Measurements from ENCODE around the gene EYA4. TPM values are rescaled to one million over a fixed set of nuclear protein-coding genes. Genes with fewer than 3 reads are reported as not detected.

The EYA4 gene
- total and polyA plus RNA-seq, 8 donors = 0.03 to 16.3 (median 0.87) TPM; not detected in 1

DNA sequence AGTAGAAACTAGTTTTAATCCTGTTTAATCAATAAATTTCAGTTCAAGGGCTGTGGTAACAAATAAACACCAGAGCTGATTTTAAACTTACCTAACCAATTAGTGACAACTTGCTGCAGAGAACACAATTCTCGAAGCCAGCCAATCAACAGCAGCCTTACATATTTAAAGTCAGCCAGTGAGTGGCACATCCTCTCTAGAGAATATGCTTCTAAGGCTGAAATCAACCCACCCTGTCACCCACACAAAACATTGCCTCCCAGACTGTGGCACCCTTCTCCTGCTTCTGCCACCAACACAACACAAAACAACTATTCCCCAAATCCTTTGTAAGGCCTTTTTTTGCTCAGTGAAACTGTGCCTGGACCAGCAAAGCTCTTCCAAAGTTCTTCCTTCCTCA, 306.0 kb downstream of the EYA4 start:
- TF ChIP-seq POLR2AphosphoS5 (IDR thresholded peaks at IDR 0.05) = no peak
- TF ChIP-seq, protein P1, sequence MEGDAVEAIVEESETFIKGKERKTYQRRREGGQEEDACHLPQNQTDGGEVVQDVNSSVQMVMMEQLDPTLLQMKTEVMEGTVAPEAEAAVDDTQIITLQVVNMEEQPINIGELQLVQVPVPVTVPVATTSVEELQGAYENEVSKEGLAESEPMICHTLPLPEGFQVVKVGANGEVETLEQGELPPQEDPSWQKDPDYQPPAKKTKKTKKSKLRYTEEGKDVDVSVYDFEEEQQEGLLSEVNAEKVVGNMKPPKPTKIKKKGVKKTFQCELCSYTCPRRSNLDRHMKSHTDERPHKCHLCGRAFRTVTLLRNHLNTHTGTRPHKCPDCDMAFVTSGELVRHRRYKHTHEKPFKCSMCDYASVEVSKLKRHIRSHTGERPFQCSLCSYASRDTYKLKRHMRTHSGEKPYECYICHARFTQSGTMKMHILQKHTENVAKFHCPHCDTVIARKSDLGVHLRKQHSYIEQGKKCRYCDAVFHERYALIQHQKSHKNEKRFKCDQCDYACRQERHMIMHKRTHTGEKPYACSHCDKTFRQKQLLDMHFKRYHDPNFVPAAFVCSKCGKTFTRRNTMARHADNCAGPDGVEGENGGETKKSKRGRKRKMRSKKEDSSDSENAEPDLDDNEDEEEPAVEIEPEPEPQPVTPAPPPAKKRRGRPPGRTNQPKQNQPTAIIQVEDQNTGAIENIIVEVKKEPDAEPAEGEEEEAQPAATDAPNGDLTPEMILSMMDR (IDR thresholded peaks at IDR 0.05) = no peak
- no peak for TF ChIP-seq EP300 (IDR thresholded peaks at IDR 0.05)
- TF ChIP-seq POLR2A (IDR thresholded peaks at IDR 0.05) = no peak

DNA sequence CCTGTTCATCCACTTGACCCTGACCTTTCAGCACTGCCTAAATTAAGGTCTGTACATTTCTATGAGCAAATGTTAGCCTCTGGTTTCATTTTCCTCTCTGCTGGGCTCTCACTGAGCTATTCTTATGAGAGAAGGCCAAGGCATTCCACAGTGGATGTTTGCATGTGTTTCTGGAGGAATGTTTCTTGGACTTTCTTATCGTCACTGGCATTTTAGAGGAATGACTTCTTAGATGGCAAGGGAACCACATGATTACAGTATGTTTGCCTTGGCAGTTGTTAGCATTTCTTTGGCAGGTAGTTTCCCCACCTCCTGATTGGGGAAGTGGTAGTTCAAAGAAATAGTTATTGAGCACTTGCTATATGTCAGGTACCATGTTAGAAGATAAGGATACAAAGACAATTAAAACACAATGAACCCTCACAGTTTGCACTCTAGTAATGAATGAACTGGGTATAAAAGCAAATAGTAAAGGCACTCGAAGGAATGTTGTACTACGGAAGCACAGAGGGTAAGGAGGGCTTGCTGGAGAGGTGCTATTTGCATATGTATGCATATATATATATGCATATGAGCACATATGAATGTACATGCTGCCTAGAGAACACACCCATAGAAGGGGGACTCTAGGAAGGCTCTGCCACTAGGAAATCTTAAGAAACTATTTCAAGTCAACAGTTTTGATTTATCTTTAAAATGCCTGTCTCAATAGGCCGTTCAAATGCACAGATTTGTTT, 307.4 kb downstream of the EYA4 start:
- peak; percentile 55 to 87 (median 71) for TF ChIP-seq POLR2AphosphoS5 (IDR thresholded peaks at IDR 0.05)
- TF ChIP-seq, protein P1 (IDR thresholded peaks at IDR 0.05) = no peak
- TF ChIP-seq EP300 (IDR thresholded peaks at IDR 0.05) = no peak
- no peak for TF ChIP-seq POLR2A (IDR thresholded peaks at IDR 0.05)
- H3K27ac ChIP-seq = peak overlapping the region in 3 of 5 donors; percentile 21 to 58 (median 49)
- H3K36me3 ChIP-seq = no peaks in the 10 kb centered on the region
- no peak overlapping the region for H3K4me3 ChIP-seq
- H3K9me3 ChIP-seq = no peaks in the 10 kb centered on the region
- WGBS, 5 donors = 28 to 54% (median 33%) methylated on average over 4 of the region's 4 CpGs
- H3K27me3 ChIP-seq = no peaks in the 10 kb centered on the region
- DNase-seq = peak; percentile 58 to 60
- peaks cover 4 to 28% (median 20%) of the 10 kb centered on the region in 4 donors for H3K4me1 ChIP-seq
- intact Hi-C loops (cut with DNase I; ENCODE audit: low total_unique reads) = no loop called here

More for the DNA sequence above, 306.0 kb downstream of the EYA4 start:
- Histone ChIP-seq H3K4me3 (no peak overlapping the region), H3K27me3 (no peaks in the 10 kb centered on the region), H3K9me3 (no peaks in the 10 kb centered on the region), H3K27ac (no peak overlapping the region), H3K36me3 (no peaks in the 10 kb centered on the region), H3K4me1 (peaks cover 4 to 21% (median 18%) of the 10 kb centered on the region in 4 donors)
- WGBS, 5 donors = 83 to 93% (median 89%) methylated on average over 1 of the region's 1 CpG
- intact Hi-C loops (cut with DNase I; ENCODE audit: low total_unique reads) = no loop called here
- no peak for DNase-seq

DNA sequence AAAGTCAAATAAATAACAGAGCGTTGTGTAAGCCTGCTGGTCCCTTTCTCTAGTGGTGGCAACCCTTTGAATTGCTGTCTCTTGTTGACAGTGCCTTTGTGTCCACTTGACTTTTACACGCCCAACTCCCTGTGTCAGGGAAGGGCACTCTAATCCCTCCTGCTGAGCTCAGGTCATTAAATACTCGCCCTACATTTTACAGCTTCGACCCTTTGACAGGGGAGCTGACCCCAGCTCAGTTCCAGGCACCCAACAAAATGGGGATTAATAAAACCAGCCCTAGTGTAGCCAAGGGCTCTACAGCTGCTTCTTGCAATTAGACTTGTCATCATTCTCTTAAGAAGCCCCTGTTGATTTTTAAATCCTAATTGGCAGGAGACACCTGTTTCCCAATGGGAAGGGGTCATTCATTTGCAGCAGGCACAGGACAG, 308.2 kb downstream of the EYA4 start:
- Histone ChIP-seq H3K27me3 (no peaks in the 10 kb centered on the region), H3K36me3 (no peaks in the 10 kb centered on the region), H3K9me3 (no peaks in the 10 kb centered on the region), H3K4me3 (no peak overlapping the region), H3K4me1 (peaks cover 4 to 28% (median 20%) of the 10 kb centered on the region in 4 donors), H3K27ac (peak overlapping the region in 1 of 5 donors; percentile 1)
- TF ChIP-seq, protein P1 (IDR thresholded peaks at IDR 0.05) = no peak
- TF ChIP-seq POLR2A (IDR thresholded peaks at IDR 0.05) = no peak
- no peak for TF ChIP-seq POLR2AphosphoS5 (IDR thresholded peaks at IDR 0.05)
- TF ChIP-seq EP300 (IDR thresholded peaks at IDR 0.05) = no peak
- intact Hi-C loops (cut with DNase I; ENCODE audit: low total_unique reads) = no loop called here
- WGBS, 5 donors = 35 to 57% (median 48%) methylated on average over 4 of the region's 4 CpGs
- no peak for DNase-seq

DNA sequence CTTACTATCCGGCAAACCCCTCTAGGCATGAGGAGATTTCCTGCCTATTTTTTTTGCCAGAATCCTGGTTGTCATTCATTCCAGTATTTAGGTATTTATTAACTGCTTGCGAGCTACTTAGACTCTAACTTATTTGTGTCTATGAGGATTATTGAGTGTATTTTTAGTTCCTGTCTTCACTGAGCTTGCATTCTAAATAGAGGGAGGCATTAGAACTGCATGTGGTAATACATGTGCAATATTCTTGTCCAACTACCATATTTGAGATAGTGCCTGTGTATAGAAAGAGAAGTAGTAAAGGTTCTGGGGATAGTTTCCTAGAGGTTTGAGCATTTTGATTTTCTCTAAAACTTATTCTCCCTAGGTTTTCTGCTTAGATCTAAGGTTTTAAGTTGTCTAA, 308.9 kb downstream of the EYA4 start:
- intact Hi-C loops (cut with DNase I; ENCODE audit: low total_unique reads) = loop anchor here (10.0 kb wide), 1 partner anchor 365 kb away; no protein-coding TSS in a partner anchor
- no peaks in the 10 kb centered on the region for H3K9me3 ChIP-seq
- no peak overlapping the region for H3K27ac ChIP-seq
- no peaks in the 10 kb centered on the region for H3K27me3 ChIP-seq
- TF ChIP-seq, protein P1 (IDR thresholded peaks at IDR 0.05) = no peak
- TF ChIP-seq POLR2AphosphoS5 (IDR thresholded peaks at IDR 0.05) (no peak), POLR2A (IDR thresholded peaks at IDR 0.05) (no peak), EP300 (IDR thresholded peaks at IDR 0.05) (no peak)
- H3K36me3 ChIP-seq = no peaks in the 10 kb centered on the region
- no peak overlapping the region for H3K4me3 ChIP-seq
- 74 to 90% (median 85%) methylated on average over 2 of the region's 2 CpGs for WGBS, 5 donors
- DNase-seq = no peak
- peaks cover 4 to 28% (median 20%) of the 10 kb centered on the region in 4 donors for H3K4me1 ChIP-seq
